Activated CD4-positive, CD25-positive, alpha-beta regulatory T cell (primary cell): ENCODE data around the gene RASGEF1C.

Experiments used
- DNase-seq, 4 experiments: peaks; one replicate each; lab custom pipeline; 2025; lab: John Stamatoyannopoulos, UW

RASGEF1C gene

GRCh38 chr5:180209137-180209581 lies at the start of gene RASGEF1C:
TSS of gene RASGEF1C (minus strand) at chr5:180209211. CDS start at chr5:180138052, 71,159 bp downstream.
- peak; percentile 19 to 34 (median 28) for DNase-seq

GRCh38 chr5:180253036-180253824 lies 44.2 kb upstream of the RASGEF1C start:
- no peak for DNase-seq

- no peak for DNase-seq
Observed at GRCh38 chr5:180251887-180252286, 42.9 kb upstream of the RASGEF1C start.

GRCh38 chr5:180251141-180251540 lies 42.1 kb upstream of the RASGEF1C start:
- no peak for DNase-seq

GRCh38 chr5:180250329-180250728 lies 41.3 kb upstream of the RASGEF1C start:
- DNase-seq: no peak

- no peak for DNase-seq
Observed at GRCh38 chr5:180241600-180241999, 32.6 kb upstream of the RASGEF1C start.

- no peak for DNase-seq
Observed at GRCh38 chr5:180238631-180239030, 29.6 kb upstream of the RASGEF1C start.

- no peak for DNase-seq
Observed at GRCh38 chr5:180235846-180236245, 26.8 kb upstream of the RASGEF1C start.

GRCh38 chr5:180235077-180235476 lies 26.1 kb upstream of the RASGEF1C start:
- DNase-seq: no peak

GRCh38 chr5:180234271-180234670 lies 25.3 kb upstream of the RASGEF1C start:
- DNase-seq: no peak

GRCh38 chr5:180233729-180234128 lies 24.7 kb upstream of the RASGEF1C start:
- no peak for DNase-seq

GRCh38 chr5:180230017-180230416 lies 21.0 kb upstream of the RASGEF1C start:
- DNase-seq: no peak

GRCh38 chr5:180222056-180222455 lies 13.0 kb upstream of the RASGEF1C start:
- no peak for DNase-seq

- DNase-seq: no peak
Observed at GRCh38 chr5:180217797-180218196, 8.8 kb upstream of the RASGEF1C start.

- no peak for DNase-seq
Observed at GRCh38 chr5:180216646-180217171, 7.7 kb upstream of the RASGEF1C start.

GRCh38 chr5:180215783-180216630 lies 7.0 kb upstream of the RASGEF1C start:
- no peak for DNase-seq

GRCh38 chr5:180214870-180215770 lies 6.1 kb upstream of the RASGEF1C start:
- DNase-seq: no peak

GRCh38 chr5:180213657-180214207 lies 4.7 kb upstream of the RASGEF1C start:
- no peak for DNase-seq

- DNase-seq: no peak
Observed at GRCh38 chr5:180213256-180213600, 4.2 kb upstream of the RASGEF1C start.

- DNase-seq: no peak
Observed at GRCh38 chr5:180212363-180213255, 3.6 kb upstream of the RASGEF1C start.

- DNase-seq: no peak
Observed at GRCh38 chr5:180211761-180212035, 2.7 kb upstream of the RASGEF1C start.
